ENCODE measurements around the gene CZIB. TPM values are rescaled to one million over a fixed set of nuclear protein-coding genes. Genes with fewer than 3 reads are reported as not detected.
A peak's percentile ranks its signal among the peaks of the same experiment; 100 is the strongest.

CZIB gene
- total and polyA plus RNA-seq, 2 of the 13 experiments (the other 11 are each of a cell fraction or from before 2014, with no cell fraction given): 49.2 to 67.0 TPM

- TF ChIP-seq NR2C2 (CRISPR knock-in tag; IDR thresholded peaks at IDR 0.05; ENCODE audit: borderline replicate concordance) (no peak), ZBTB40 (IDR thresholded peaks at IDR 0.05) (no peak), ZBTB40 (CRISPR knock-in tag; IDR thresholded peaks at IDR 0.05) (no peak), FOXP1 (IDR thresholded peaks at IDR 0.05) (no peak), FOXP1 (CRISPR knock-in tag; IDR thresholded peaks at IDR 0.05) (no peak), MNT (IDR thresholded peaks at IDR 0.05) (no peak), ZSCAN20 (CRISPR knock-in tag; IDR thresholded peaks at IDR 0.05; ENCODE audit: borderline replicate concordance) (no peak), ZFY (CRISPR knock-in tag; IDR thresholded peaks at IDR 0.05) (0 out of 2 replicates have a peak, but pooled peaks have one; percentile 11), ZNF205 (CRISPR knock-in tag; IDR thresholded peaks at IDR 0.05) (no peak), ZBTB26 (CRISPR knock-in tag; IDR thresholded peaks at IDR 0.05; ENCODE audit: borderline replicate concordance) (no peak), ZNF256 (CRISPR knock-in tag; conservative IDR thresholded peaks at IDR 0.05) (no peak), ZBTB44 (CRISPR knock-in tag; IDR thresholded peaks at IDR 0.05) (no peak), MZF1 (CRISPR knock-in tag; IDR thresholded peaks at IDR 0.05; ENCODE audit: borderline replicate concordance) (no peak), ZNF577 (CRISPR knock-in tag; IDR thresholded peaks at IDR 0.05; ENCODE audit: borderline replicate concordance, low read depth) (no peak), ZNF629 (CRISPR knock-in tag; conservative IDR thresholded peaks at IDR 0.05) (peak; percentile 66)
Measured at GRCh38 chr1:53195246-53196016, 25.0 kb downstream of the CZIB start (continued).

Measured in HepG2 (cell line).